Astrocyte (in vitro differentiated cells and primary cell): ENCODE measurements around the gene HPSE2. TPM values are rescaled to one million over a fixed set of nuclear protein-coding genes. Genes with fewer than 3 reads are reported as not detected.

Experiments used
- DNase-seq: peaks from one replicate; pipeline ENCODE4 v3.0.0-alpha.2; 2010; ENCODE audit warnings: low read depth
- FAIRE-seq: peaks from 2 replicates; lab custom pipeline; 2011; peaks lifted over from hg19 to GRCh38; lab: Jason Lieb, UNC
- H2AFZ ChIP-seq: 2 replicates; pipeline ENCODE4 v1.6.0; 2012; ENCODE audit warnings: low read depth, low read length, inconsistent platforms
- H3K27ac ChIP-seq: 2 replicates; pipeline ENCODE4 v1.5.1; 2011; ENCODE audit warnings: low read depth, low read length, inconsistent platforms
- H3K27me3 ChIP-seq: 2 replicates; pipeline ENCODE4 v1.6.0; 2011; ENCODE audit warnings: low read length, inconsistent platforms; ENCODE audit not compliant: insufficient read depth
- H3K36me3 ChIP-seq: 2 replicates; pipeline ENCODE4 v1.5.1; 2011; ENCODE audit warnings: low read length, inconsistent platforms; ENCODE audit not compliant: insufficient read depth
- H3K4me1 ChIP-seq: 2 replicates; pipeline ENCODE4 v1.5.1; 2011; ENCODE audit warnings: low read length, inconsistent platforms; ENCODE audit not compliant: insufficient read depth
- H3K4me2 ChIP-seq: 2 replicates; pipeline ENCODE4 v1.6.0; 2012; ENCODE audit warnings: low read length, inconsistent platforms
- H3K4me3 ChIP-seq: 2 replicates; pipeline ENCODE4 v1.5.1; 2011; ENCODE audit warnings: low read depth, mild to moderate bottlenecking, low read length, inconsistent platforms; ENCODE audit not compliant: insufficient read depth
- H3K79me2 ChIP-seq: 2 replicates; pipeline ENCODE4 v1.6.0; 2012; ENCODE audit warnings: mild to moderate bottlenecking, low read length, inconsistent platforms; ENCODE audit not compliant: insufficient read depth
- H3K9ac ChIP-seq: 2 replicates; pipeline ENCODE4 v1.6.0; 2012; ENCODE audit warnings: mild to moderate bottlenecking, low read length, inconsistent platforms
- H3K9me3 ChIP-seq: 2 replicates; pipeline ENCODE4 v1.5.1; 2012; ENCODE audit warnings: low read depth, mild to moderate bottlenecking, low read length, inconsistent platforms; ENCODE audit not compliant: insufficient read depth
- H4K20me1 ChIP-seq: 2 replicates; pipeline ENCODE4 v1.6.0; 2012; ENCODE audit warnings: low read length, inconsistent platforms; ENCODE audit not compliant: insufficient read depth
- H3K27ac Mint-ChIP-seq: one replicate; pipeline ENCODE4 v1.8.0; 2021; ENCODE audit warnings: mild to moderate bottlenecking, mixed read lengths; ENCODE audit not compliant: unreplicated experiment
- H3K27me3 Mint-ChIP-seq: one replicate; pipeline ENCODE4 v1.8.0; 2021; ENCODE audit warnings: low read depth, mixed read lengths; ENCODE audit not compliant: unreplicated experiment
- H3K36me3 Mint-ChIP-seq: one replicate; pipeline ENCODE4 v1.8.0; 2021; ENCODE audit warnings: low read depth, mixed read lengths; ENCODE audit not compliant: unreplicated experiment
- H3K4me1 Mint-ChIP-seq: one replicate; pipeline ENCODE4 v1.8.0; 2021; ENCODE audit warnings: low read depth, mixed read lengths; ENCODE audit not compliant: unreplicated experiment
- H3K4me3 Mint-ChIP-seq: one replicate; pipeline ENCODE4 v1.8.0; 2021; ENCODE audit warnings: mild to moderate bottlenecking, moderate library complexity, mixed read lengths; ENCODE audit not compliant: unreplicated experiment
- H3K9me3 Mint-ChIP-seq: one replicate; pipeline ENCODE4 v1.8.0; 2021; ENCODE audit warnings: mild to moderate bottlenecking, mixed read lengths; ENCODE audit not compliant: unreplicated experiment
- CTCF ChIP-seq: IDR thresholded peaks from 2 replicates; pipeline ENCODE4 v1.5.1; 2011; ENCODE audit warnings: low read depth, mild to moderate bottlenecking, inconsistent platforms, low read length, moderate library complexity; ENCODE audit not compliant: insufficient read depth
- EZH2 ChIP-seq: IDR thresholded peaks from 2 replicates; pipeline ENCODE4 v1.6.1; 2012; ENCODE audit warnings: mild to moderate bottlenecking, low read length, inconsistent platforms; ENCODE audit not compliant: insufficient read depth
- total RNA-seq: library from RNA; stranded (reverse); gene quantifications from 2 replicates; pipeline ENCODE4 v1.2.1, GENCODE V29; 2021

HPSE2 gene
- total RNA-seq, 1 donor from 2014 or later: 0.14 TPM

- Histone ChIP-seq H3K4me2 (no peak overlapping the region), H3K9me3 (no peaks in the 10 kb centered on the region), H4K20me1 (no peaks in the 10 kb centered on the region), H3K27me3 (no peaks in the 10 kb centered on the region), H3K79me2 (no peaks in the 10 kb centered on the region), H3K27ac (no peak overlapping the region), H3K4me3 (no peak overlapping the region), H3K9ac (no peak overlapping the region), H2AFZ (no peak overlapping the region), H3K36me3 (peaks cover 5% of the 10 kb centered on the region), H3K4me1 (no peaks in the 10 kb centered on the region)
- DNase-seq (no peak), FAIRE-seq (no peak)
- Mint-ChIP-seq H3K27me3 (no peaks in the 10 kb centered on the region), H3K4me3 (no peak overlapping the region), H3K9me3 (no peaks in the 10 kb centered on the region), H3K4me1 (peaks cover 2% of the 10 kb centered on the region), H3K27ac (no peak overlapping the region), H3K36me3 (no peaks in the 10 kb centered on the region)
- no peak for TF ChIP-seq EZH2
- no peak for TF ChIP-seq CTCF
These were observed 811.9 kb downstream of the HPSE2 start for GRCh38 chr10:98423691-98424120.

- Mint-ChIP-seq H3K4me1 (peaks cover 2% of the 10 kb centered on the region), H3K27ac (no peak overlapping the region), H3K9me3 (no peaks in the 10 kb centered on the region), H3K36me3 (no peaks in the 10 kb centered on the region), H3K27me3 (no peaks in the 10 kb centered on the region), H3K4me3 (no peak overlapping the region)
- FAIRE-seq (no peak), DNase-seq (no peak)
- H2AFZ ChIP-seq: no peak overlapping the region
- TF ChIP-seq EZH2: no peak
- TF ChIP-seq CTCF: no peak
- H3K4me3 ChIP-seq: no peak overlapping the region
- no peaks in the 10 kb centered on the region for H3K79me2 ChIP-seq
- H3K27me3 ChIP-seq: no peaks in the 10 kb centered on the region
- no peaks in the 10 kb centered on the region for H3K4me1 ChIP-seq
- H3K36me3 ChIP-seq: peaks cover 5% of the 10 kb centered on the region
- H3K27ac ChIP-seq: no peak overlapping the region
- no peaks in the 10 kb centered on the region for H3K9me3 ChIP-seq
- H4K20me1 ChIP-seq: no peaks in the 10 kb centered on the region
- no peak overlapping the region for H3K9ac ChIP-seq
- no peak overlapping the region for H3K4me2 ChIP-seq
These were observed 813.5 kb downstream of the HPSE2 start for GRCh38 chr10:98422182-98422581.

- H3K4me1 Mint-ChIP-seq: peaks cover 2% of the 10 kb centered on the region
- H2AFZ ChIP-seq: no peak overlapping the region
- peaks cover 5% of the 10 kb centered on the region for H3K36me3 ChIP-seq
- no peaks in the 10 kb centered on the region for H3K36me3 Mint-ChIP-seq
- no peaks in the 10 kb centered on the region for H3K4me1 ChIP-seq
- no peaks in the 10 kb centered on the region for H3K9me3 ChIP-seq
- H3K4me3 Mint-ChIP-seq: no peak overlapping the region
- H3K9me3 Mint-ChIP-seq: no peaks in the 10 kb centered on the region
- no peak for TF ChIP-seq EZH2
- TF ChIP-seq CTCF: no peak
- no peak overlapping the region for H3K27ac ChIP-seq
- H3K27me3 Mint-ChIP-seq: no peaks in the 10 kb centered on the region
- FAIRE-seq (no peak), DNase-seq (no peak)
- H3K4me2 ChIP-seq: no peak overlapping the region
- H3K27me3 ChIP-seq: no peaks in the 10 kb centered on the region
- no peaks in the 10 kb centered on the region for H4K20me1 ChIP-seq
- H3K79me2 ChIP-seq: no peaks in the 10 kb centered on the region
- H3K27ac Mint-ChIP-seq: no peak overlapping the region
- no peak overlapping the region for H3K4me3 ChIP-seq
- no peak overlapping the region for H3K9ac ChIP-seq
These were observed 814.9 kb downstream of the HPSE2 start for GRCh38 chr10:98420786-98421185.
